ENCODE data around the gene NKX2-4.
"Not testable (repeated sequence)": the region's sequence is repeated elsewhere in the genome, so short reads cannot be mapped to it uniquely, and the experiment has no call there.

The NKX2-4 gene

GRCh38 chr20:21393816-21394519, 3.4 kb downstream of the NKX2-4 start:
- no peak for DNase-seq

GRCh38 chr20:21393166-21393565, 4.2 kb downstream of the NKX2-4 start:
- no peak for DNase-seq

- DNase-seq: no peak
Measured at GRCh38 chr20:21391972-21392352, 5.4 kb downstream of the NKX2-4 start.

GRCh38 chr20:21391185-21391971, 5.9 kb downstream of the NKX2-4 start:
- no peak for DNase-seq

GRCh38 chr20:21390768-21391167, 6.6 kb downstream of the NKX2-4 start:
- DNase-seq: no peak

- no peak for DNase-seq
Measured at GRCh38 chr20:21389368-21389767, 8.0 kb downstream of the NKX2-4 start.

- DNase-seq: no peak
Measured at GRCh38 chr20:21388566-21388965, 8.8 kb downstream of the NKX2-4 start.

GRCh38 chr20:21387528-21387927, 9.8 kb downstream of the NKX2-4 start:
- no peak for DNase-seq

- no peak for DNase-seq
Measured at GRCh38 chr20:21386111-21386510, 11.2 kb downstream of the NKX2-4 start.

- DNase-seq: no peak
Measured at GRCh38 chr20:21384308-21384892, 12.9 kb downstream of the NKX2-4 start.

- DNase-seq: no peak
Measured at GRCh38 chr20:21381619-21382018, 15.7 kb downstream of the NKX2-4 start.

- no peak for DNase-seq
Measured at GRCh38 chr20:21380711-21381110, 16.6 kb downstream of the NKX2-4 start.

- no peak for DNase-seq
Measured at GRCh38 chr20:21378259-21378658, 19.1 kb downstream of the NKX2-4 start.

- no peak for DNase-seq
Measured at GRCh38 chr20:21377701-21378100, 19.6 kb downstream of the NKX2-4 start.

- DNase-seq: no peak
Measured at GRCh38 chr20:21376626-21377025, 20.7 kb downstream of the NKX2-4 start.

- DNase-seq: no peak
Measured at GRCh38 chr20:21373436-21373835, 23.9 kb downstream of the NKX2-4 start.

GRCh38 chr20:21372016-21372415, 25.3 kb downstream of the NKX2-4 start:
- no peak for DNase-seq

GRCh38 chr20:21371193-21371592, 26.1 kb downstream of the NKX2-4 start:
- no peak for DNase-seq

- no peak for DNase-seq
Measured at GRCh38 chr20:21368791-21369190, 28.5 kb downstream of the NKX2-4 start.

- DNase-seq: not testable (repeated sequence)
Measured at GRCh38 chr20:21366273-21366672, 31.1 kb downstream of the NKX2-4 start.

- no peak for DNase-seq
Measured at GRCh38 chr20:21365771-21366170, 31.6 kb downstream of the NKX2-4 start.

- DNase-seq: no peak
Measured at GRCh38 chr20:21364413-21364812, 32.9 kb downstream of the NKX2-4 start.

GRCh38 chr20:21361266-21361665, 36.1 kb downstream of the NKX2-4 start:
- DNase-seq: no peak

GRCh38 chr20:21360705-21361104, 36.6 kb downstream of the NKX2-4 start:
- DNase-seq: no peak

Data from femur (tissue), 1 donor.